ENCODE measurements around the gene DOCK3.
"Not testable (repeated sequence)": the region's sequence is repeated elsewhere in the genome, so short reads cannot be mapped to it uniquely, and the experiment has no call there.

The DOCK3 gene

GRCh38 chr3:51387281-51387680 is 712.6 kb downstream of the DOCK3 start:
- DNase-seq (ENCODE audit: low spot score), result not testable (repeated sequence)

GRCh38 chr3:51388286-51389029 is 713.7 kb downstream of the DOCK3 start:
- no peak for DNase-seq (ENCODE audit: low spot score)

GRCh38 chr3:51389423-51390183 is 714.9 kb downstream of the DOCK3 start:
- peak; percentile 55 for DNase-seq (ENCODE audit: low spot score)

GRCh38 chr3:51390246-51391074 is 715.7 kb downstream of the DOCK3 start:
- no peak for DNase-seq (ENCODE audit: low spot score)

- DNase-seq (ENCODE audit: low spot score), result peak; percentile 98
These were observed 716.4 kb downstream of the DOCK3 start, which contains the start of gene RBM15B for GRCh38 chr3:51391075-51391565. Gene RBM15B (plus strand): TSS chr3:51391285. CDS start chr3:51391400, 115 bp downstream.

GRCh38 chr3:51391566-51392354 is 717.0 kb downstream of the DOCK3 start:
- DNase-seq (ENCODE audit: low spot score), result peak; percentile 48

GRCh38 chr3:51392355-51393133 is 717.8 kb downstream of the DOCK3 start:
- no peak for DNase-seq (ENCODE audit: low spot score)

- no peak for DNase-seq (ENCODE audit: low spot score)
These were observed 718.4 kb downstream of the DOCK3 start for GRCh38 chr3:51393134-51393495.

GRCh38 chr3:51393564-51393963 is 718.8 kb downstream of the DOCK3 start:
- no peak for DNase-seq (ENCODE audit: low spot score)

- no peak for DNase-seq (ENCODE audit: low spot score)
These were observed 719.8 kb downstream of the DOCK3 start for GRCh38 chr3:51394541-51394940.

- DNase-seq (ENCODE audit: low spot score), result no peak
These were observed 720.9 kb downstream of the DOCK3 start for GRCh38 chr3:51395493-51396213.

- DNase-seq (ENCODE audit: low spot score), result no peak
These were observed 721.7 kb downstream of the DOCK3 start for GRCh38 chr3:51396401-51396800.

GRCh38 chr3:51397392-51397791 is 722.7 kb downstream of the DOCK3 start:
- DNase-seq (ENCODE audit: low spot score), result no peak

- no peak for DNase-seq (ENCODE audit: low spot score)
These were observed 724.0 kb downstream of the DOCK3 start for GRCh38 chr3:51398595-51399310.

- no peak for DNase-seq (ENCODE audit: low spot score)
These were observed 725.4 kb downstream of the DOCK3 start for GRCh38 chr3:51400166-51400565.

GRCh38 chr3:51401735-51402134 is 727.0 kb downstream of the DOCK3 start:
- no peak for DNase-seq (ENCODE audit: low spot score)

GRCh38 chr3:51403675-51404074 is 728.9 kb downstream of the DOCK3 start:
- DNase-seq (ENCODE audit: low spot score), result no peak

GRCh38 chr3:51408021-51408420 is 733.3 kb downstream of the DOCK3 start:
- DNase-seq (ENCODE audit: low spot score), result no peak

GRCh38 chr3:51408813-51409212 is 734.1 kb downstream of the DOCK3 start:
- DNase-seq (ENCODE audit: low spot score), result no peak
